HepG2 (cell line): ENCODE measurements around the gene DLL3. TPM values are rescaled to one million over a fixed set of nuclear protein-coding genes. Genes with fewer than 3 reads are reported as not detected.

ENCODE experiments used
- ATAC-seq: fragments of 200-7000 bp; cut with Tn5 transposase; 3 replicates; pipeline ENCODE4 v1.9.1; 2020; ENCODE audit warnings: mild to moderate bottlenecking, moderate library complexity
- BruUV-seq: library from RNA; stranded (reverse); fragments of 400-500 nt; replicated peaks from 2 replicates; lab custom pipeline; 2021; lab: Mats Ljungman, UMichigan
- CTCF ChIA-PET: fragments of 300-600 bp; formaldehyde crosslinking; extraction: SDS; loops from one replicate; lab custom pipeline; 2021; ENCODE audit warnings: low total read pairs, inconsistent platforms, low intra/inter-chr PET ratio; lab: Yijun Ruan, JAX
- POLR2A ChIA-PET: fragments of 350-600 bp; sonication (Branson Sonifier 250); formaldehyde crosslinking; loops from one replicate; lab custom pipeline; 2020; ENCODE audit warnings: antibody characterized with exemption, inconsistent platforms; lab: Yijun Ruan, JAX
- DNase-seq: peaks from one replicate; pipeline ENCODE4 v3.0.0-alpha.2; 2015; ENCODE audit warnings: low spot score
- FAIRE-seq: peaks from 3 replicates; lab custom pipeline; 2011; peaks lifted over from hg19 to GRCh38; lab: Jason Lieb, UNC
- H2AFZ ChIP-seq: one replicate; pipeline ENCODE4 v1.6.1; 2011; ENCODE audit warnings: low read length, inconsistent platforms
- H3K27ac ChIP-seq: fragments of 300-600 bp; 3 replicates; pipeline ENCODE4 v1.8.0; 2011; ENCODE audit warnings: mixed run types, mild to moderate bottlenecking, mixed read lengths, low read length, inconsistent platforms; ENCODE audit not compliant: insufficient read depth; ENCODE audit errors: extremely low read length
- H3K27me3 ChIP-seq, 2 experiments: fragments of 200-600 bp in 1 of 2; 2 replicates in 1 of 2; 3 replicates in 1 of 2; pipeline versions ENCODE4 v1.6.0 to v1.8.0; 2011; ENCODE audit warnings: low read length in 2 of 2, mild to moderate bottlenecking in 2 of 2, moderate library complexity in 2 of 2, inconsistent platforms in 1 of 2; ENCODE audit not compliant: insufficient read depth in 2 of 2, control insufficient read depth in 1 of 2
- H3K36me3 ChIP-seq, 2 experiments: fragments of 200-600 bp in 1 of 2; replicated peaks in 1 of 2; 2 replicates in 1 of 2; 3 replicates in 1 of 2; pipeline versions ENCODE4 v1.5.1 to v1.8.0; 2011; ENCODE audit warnings: low read length in 2 of 2, inconsistent platforms in 1 of 2; ENCODE audit not compliant: insufficient read depth in 2 of 2, control insufficient read depth in 1 of 2
- H3K4me1 ChIP-seq: 2 replicates; pipeline ENCODE4 v1.5.1; 2012; ENCODE audit warnings: low read length, inconsistent platforms; ENCODE audit not compliant: insufficient read depth
- H3K4me2 ChIP-seq: 2 replicates; pipeline ENCODE4 v1.6.0; 2011; ENCODE audit warnings: low read depth, low read length, inconsistent platforms
- H3K4me3 ChIP-seq, 3 experiments: fragments of 200-600 bp in 1 of 3; sonication (generic), shearing (Covaris generic) in 1 of 3; replicated peaks in 1 of 3; 2 replicates each; pipeline ENCODE4 v1.5.1; 2011 to 2016; ENCODE audit warnings: low read length in 3 of 3, inconsistent platforms in 2 of 3, low read depth in 2 of 3, mild to moderate bottlenecking in 2 of 3, control low read depth in 1 of 3, mixed read lengths in 1 of 3; ENCODE audit not compliant: insufficient read depth in 1 of 3
- H3K79me2 ChIP-seq: one replicate; pipeline ENCODE4 v1.6.1; 2011; ENCODE audit warnings: low read length, inconsistent platforms; ENCODE audit not compliant: insufficient read depth
- H3K9ac ChIP-seq: 2 replicates; pipeline ENCODE4 v1.6.0; 2011; ENCODE audit warnings: mild to moderate bottlenecking, low read depth, low read length, inconsistent platforms; ENCODE audit not compliant: insufficient read depth
- H3K9me3 ChIP-seq: 2 replicates; pipeline ENCODE4 v1.5.1; 2012; ENCODE audit warnings: mild to moderate bottlenecking, low read length
- H4K20me1 ChIP-seq: 2 replicates; pipeline ENCODE4 v1.6.0; 2011; ENCODE audit warnings: inconsistent platforms, mild to moderate bottlenecking, low read length, moderate library complexity; ENCODE audit not compliant: insufficient read depth
- ARID3A ChIP-seq: IDR thresholded peaks from 2 replicates; pipeline ENCODE4 v1.6.1; 2012; ENCODE audit warnings: low read depth, low read length, improper control_type of control experiment
- STAT6 ChIP-seq: sonication (generic); formaldehyde crosslinking; IDR thresholded peaks from 2 replicates; pipeline ENCODE4 v1.4.0; 2020; ENCODE audit warnings: missing genetic modification reagents, mild to moderate bottlenecking, borderline replicate concordance
- WGBS: methylation state at CpG from one replicate; pipeline ENCODE4 v1.1.6; 2017; ENCODE audit warnings: low lambda C conversion rate; 5-methylcytosine and 5-hydroxymethylcytosine counted together
- in situ Hi-C: cut with HindIII; loops from 2 replicates; pipeline ENCODE4 v1.10.0; 2017; ENCODE audit warnings: low pct_unique_long_range_greater_than_20kb; ENCODE audit not compliant: extremely low pct_ligation_motif_present
- intact Hi-C: fragments of 100-400 bp; cut with micrococcal nuclease; formaldehyde crosslinking; loops from one replicate; pipeline ENCODE4 v1.10.0; 2022; ENCODE audit not compliant: unreplicated experiment
- polyA plus RNA-seq, 8 experiments: library from polyadenylated mRNA; depleted of rRNA in 3 of 8; stranded (reverse) in 7 of 8; unstranded in 1 of 8; fragments of >200 nt; fragmentation: Illumina TruSeq in 4 of 8; extraction: Trizol in 4 of 8; gene quantifications; 2 replicates each; pipeline versions ENCODE4 v1.2.1 to v1.2.3, GENCODE V29; 2011 to 2016; ENCODE audit warnings: low read depth in 4 of 8, missing spikeins in 1 of 8, mixed read lengths in 1 of 8; ENCODE audit not compliant: insufficient read depth in 1 of 8
- total RNA-seq, 5 experiments: library from RNA; depleted of rRNA; stranded (reverse); fragments of >200 nt; fragmentation: Illumina TruSeq; extraction: Trizol; gene quantifications; 2 replicates each; pipeline ENCODE4 v1.2.3, GENCODE V29; 2016; ENCODE audit warnings: low read depth in 1 of 5

The DLL3 gene
- total and polyA plus RNA-seq, 2 of the 13 experiments (the other 11 are each of a cell fraction or from before 2014, with no cell fraction given): 0.35 to 0.55 TPM

GRCh38 chr19:39518975-39519374 is 20.2 kb downstream of the DLL3 start:
- Histone ChIP-seq H4K20me1 (no peaks in the 10 kb centered on the region), H3K4me1 (peaks cover 32% of the 10 kb centered on the region), H3K4me2 (peak overlapping the region; percentile 24; the same call in 1 of the 2 replicates), H3K36me3 (no peaks in the 10 kb centered on the region), H3K79me2 (no peaks in the 10 kb centered on the region), H3K4me3 (no peak overlapping the region), H3K27me3 (peaks cover 1 to 26% of the 10 kb centered on the region in 2 experiments; a peak in 4 of 5 replicates), H3K9ac (no peak overlapping the region), H3K9me3 (no peaks in the 10 kb centered on the region), H2AFZ (no peak overlapping the region), H3K27ac (no peak overlapping the region)
- no peak for ATAC-seq
- intact Hi-C loops: no loop called here
- 35% methylated on average over 9 of the region's 9 CpGs for WGBS
- in situ Hi-C loops: no loop called here
- DNase-seq: no peak
- TF ChIP-seq ARID3A: no peak
- no peak for TF ChIP-seq STAT6 (CRISPR knock-in tag)
- BruUV-seq: no TSS peak
- no peak for FAIRE-seq
- ChIA-PET CTCF (no interaction called here), POLR2A (no interaction called here)
